Stimulated activated CD4-positive, alpha-beta T cell treated with anti-CD3 and anti-CD28 coated beads, Interleukin-15, amount 100 ng/mL, for 24 hours (primary cell): ENCODE measurements around the gene MFAP4.

Experiments used
- DNase-seq: peaks from one replicate; pipeline ENCODE4 v3.0.0-alpha.2; 2020

Gene MFAP4

DNA sequence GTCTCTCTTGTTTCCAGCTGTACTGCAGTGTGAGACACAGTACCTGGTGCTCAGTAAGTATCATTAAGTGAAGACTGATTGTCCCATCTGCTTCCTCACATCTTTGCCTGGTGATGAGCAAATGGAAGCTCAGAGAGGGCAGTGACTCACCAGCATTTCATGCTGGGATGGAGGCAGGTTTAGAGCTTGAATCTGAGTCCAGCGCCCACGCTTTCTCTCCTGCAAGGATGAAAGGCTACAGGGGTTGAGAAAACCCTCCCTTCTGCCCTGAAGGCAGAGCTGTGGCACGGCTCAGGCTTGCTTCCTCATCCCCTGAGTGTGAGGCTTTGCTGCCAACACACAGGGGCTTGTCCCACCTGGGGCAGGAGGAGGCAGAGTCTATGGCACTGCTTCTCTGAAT lies 22.5 kb upstream of the MFAP4 start:
- peak; percentile 33 for DNase-seq

GRCh38 chr17:19409066-19409465 lies 22.1 kb upstream of the MFAP4 start:
- DNase-seq: no peak

DNA sequence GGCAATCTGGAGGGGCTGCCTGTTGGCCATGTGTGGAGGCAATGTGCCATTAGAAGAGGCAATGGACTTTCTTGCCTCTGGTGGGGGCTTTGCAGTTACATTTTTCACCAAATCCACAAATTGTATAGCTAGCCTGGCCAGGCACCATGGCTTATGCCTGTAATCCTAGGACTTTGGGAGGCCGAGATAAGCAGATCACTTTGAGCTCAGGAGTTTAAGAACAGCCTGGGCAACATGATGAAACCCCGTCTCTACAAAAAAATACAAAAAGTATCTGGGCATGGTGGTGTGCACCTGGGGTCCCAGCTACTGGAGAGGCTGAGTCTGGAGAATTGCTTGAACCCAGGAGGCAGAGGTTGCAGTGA lies 21.3 kb upstream of the MFAP4 start:
- DNase-seq: no peak

GRCh38 chr17:19407601-19408345 lies 20.8 kb upstream of the MFAP4 start:
- DNase-seq: no peak

- DNase-seq: no peak
These were observed 18.1 kb upstream of the MFAP4 start for GRCh38 chr17:19405114-19405513.

- DNase-seq: no peak
These were observed 17.3 kb upstream of the MFAP4 start for GRCh38 chr17:19404264-19404663.

DNA sequence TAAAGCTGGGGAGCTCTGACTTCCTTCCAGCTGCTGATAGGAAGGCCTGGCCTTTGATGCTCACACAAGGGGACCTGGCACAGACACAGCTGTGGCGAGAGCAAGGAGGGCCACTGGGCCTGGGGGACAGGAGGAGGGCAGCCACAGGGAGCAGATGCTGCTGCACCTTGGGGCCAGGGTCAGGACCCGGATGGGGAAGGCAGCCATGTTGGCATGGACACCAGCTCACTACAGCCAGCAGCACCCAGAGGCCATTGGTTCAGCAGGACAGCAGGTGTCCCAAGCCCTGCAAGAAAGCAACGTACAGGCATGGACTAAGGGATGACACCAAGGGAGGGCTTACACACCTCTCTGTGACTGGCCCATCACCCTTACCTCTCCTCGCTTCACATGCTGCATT lies 16.0 kb upstream of the MFAP4 start:
- DNase-seq: no peak

DNA sequence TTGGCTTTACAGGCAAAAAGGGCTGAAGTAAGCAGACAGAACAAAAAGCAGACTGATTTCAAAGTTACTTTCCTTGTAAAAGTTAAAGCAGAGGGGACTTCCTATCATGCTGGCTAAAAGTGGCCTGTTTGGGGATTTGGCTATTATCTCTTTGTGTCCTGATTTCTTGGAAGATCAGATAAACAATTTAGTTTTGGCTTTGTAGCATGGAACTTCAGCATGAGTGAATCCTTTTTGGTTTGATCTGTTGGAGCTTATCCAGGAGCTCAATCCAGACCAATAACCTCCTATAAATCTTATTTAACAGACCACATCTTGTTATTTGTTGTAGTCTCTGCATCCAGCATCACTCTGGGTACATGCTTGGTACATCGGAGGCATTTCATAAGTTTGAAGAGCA lies 15.2 kb upstream of the MFAP4 start:
- no peak for DNase-seq

GRCh38 chr17:19401321-19402010 lies 14.5 kb upstream of the MFAP4 start:
- no peak for DNase-seq

GRCh38 chr17:19399750-19400450 lies 12.9 kb upstream of the MFAP4 start:
- DNase-seq: no peak

DNA sequence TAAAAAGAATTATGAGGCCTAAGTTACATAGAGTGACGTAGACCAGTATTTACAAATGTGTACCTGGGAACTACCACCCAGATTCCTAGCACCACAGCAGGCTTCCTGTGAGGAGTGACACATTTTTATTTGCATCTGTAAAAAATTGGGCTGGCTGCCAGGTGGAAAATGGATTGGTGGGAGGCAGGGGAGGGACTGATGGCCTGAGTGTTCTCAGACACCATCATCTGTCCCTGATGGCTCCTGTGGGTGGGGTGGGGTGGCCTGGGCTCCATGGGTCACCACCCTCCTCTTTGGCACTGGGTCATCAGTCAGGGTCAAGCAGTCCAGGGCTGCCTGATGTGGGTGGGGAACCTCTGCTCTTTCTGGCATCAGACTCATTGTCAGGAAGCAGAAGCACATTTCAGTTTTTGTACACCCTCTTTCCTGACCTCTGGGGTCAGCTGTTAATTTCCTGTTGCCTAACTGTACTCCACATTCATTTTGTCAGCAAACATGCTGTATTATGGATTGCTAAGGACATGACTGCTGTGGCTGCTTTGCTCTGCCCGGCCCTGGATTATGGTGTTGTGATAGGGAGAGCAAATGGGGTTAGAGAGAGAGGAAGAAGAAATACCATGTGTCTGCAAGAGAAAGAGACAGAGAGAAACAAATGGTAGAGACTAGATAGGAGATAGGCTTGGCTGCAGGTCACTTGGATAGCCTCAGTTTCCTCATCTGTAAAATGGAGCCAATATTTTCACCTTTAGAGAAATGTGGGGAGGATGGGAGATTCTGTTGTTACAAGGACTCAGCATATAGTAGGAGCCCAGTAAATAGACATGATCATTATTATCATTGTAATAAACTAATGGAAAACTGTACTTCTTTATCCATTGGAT lies 11.6 kb upstream of the MFAP4 start:
- no peak for DNase-seq

- no peak for DNase-seq
These were observed 10.6 kb upstream of the MFAP4 start for GRCh38 chr17:19397556-19398041.

- DNase-seq: no peak
These were observed 5.3 kb upstream of the MFAP4 start for GRCh38 chr17:19392303-19392702.

- DNase-seq: no peak
These were observed 4.4 kb upstream of the MFAP4 start for GRCh38 chr17:19391432-19391831.

GRCh38 chr17:19390951-19391350 lies 4.0 kb upstream of the MFAP4 start:
- DNase-seq: no peak

GRCh38 chr17:19388791-19389785 lies 2.1 kb upstream of the MFAP4 start:
- no peak for DNase-seq

DNA sequence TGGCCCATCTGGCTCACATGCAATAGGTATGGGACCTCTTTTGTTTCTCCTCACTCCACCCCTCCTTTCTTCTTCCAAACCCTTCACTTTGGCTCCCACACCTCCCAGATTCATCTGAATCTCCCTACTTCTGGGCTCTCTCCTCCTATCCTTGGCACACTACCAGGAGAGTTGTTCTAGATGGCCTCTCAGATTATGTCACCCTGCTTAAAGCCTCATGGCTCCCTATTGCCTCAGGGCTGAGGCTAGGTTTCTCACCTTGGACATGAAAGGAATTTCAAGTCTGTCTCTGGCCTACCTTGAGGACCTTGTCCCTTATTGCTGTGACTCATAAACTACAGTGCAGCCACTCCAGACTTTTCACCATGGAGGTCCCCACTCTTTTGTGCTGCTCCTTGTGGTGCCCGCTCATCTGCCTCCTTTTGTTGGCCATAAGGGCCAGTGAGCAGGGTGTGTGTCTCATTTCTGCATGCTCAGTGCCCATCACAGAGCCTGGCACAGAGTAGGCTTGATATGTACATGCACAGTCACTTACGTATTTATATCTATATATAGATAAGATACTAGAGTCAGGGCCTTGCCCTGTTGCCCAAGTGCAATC lies 1.0 kb upstream of the MFAP4 start:
- DNase-seq: no peak

GRCh38 chr17:19386051-19386929 lies 700 bp downstream of the MFAP4 start:
- no peak for DNase-seq

- DNase-seq: no peak
These were observed 1.4 kb downstream of the MFAP4 start for GRCh38 chr17:19385521-19385983.
